Measurements from ENCODE around the gene DGKG.

DNA sequence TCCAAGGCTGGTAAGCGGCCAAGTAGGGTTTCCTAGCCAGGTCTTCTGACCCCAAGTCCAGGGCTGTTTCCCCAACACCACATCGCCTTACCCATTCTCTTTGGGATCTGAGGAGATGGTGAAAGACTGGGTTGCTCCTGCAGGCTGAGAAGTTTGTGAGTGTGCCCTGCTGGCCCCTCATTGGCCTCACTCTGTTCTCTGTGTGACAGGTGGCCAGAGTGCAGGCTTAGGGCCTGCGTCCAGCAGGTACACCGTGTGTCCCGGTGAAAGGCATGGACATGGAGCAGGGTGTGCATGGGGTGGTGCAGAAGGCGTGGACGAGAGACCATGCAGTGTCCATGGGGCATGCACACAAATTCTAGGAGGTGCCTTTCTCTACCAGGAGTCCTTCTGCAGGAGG, 91.3 kb downstream of the DGKG start:
- TF ChIP-seq, protein P1, sequence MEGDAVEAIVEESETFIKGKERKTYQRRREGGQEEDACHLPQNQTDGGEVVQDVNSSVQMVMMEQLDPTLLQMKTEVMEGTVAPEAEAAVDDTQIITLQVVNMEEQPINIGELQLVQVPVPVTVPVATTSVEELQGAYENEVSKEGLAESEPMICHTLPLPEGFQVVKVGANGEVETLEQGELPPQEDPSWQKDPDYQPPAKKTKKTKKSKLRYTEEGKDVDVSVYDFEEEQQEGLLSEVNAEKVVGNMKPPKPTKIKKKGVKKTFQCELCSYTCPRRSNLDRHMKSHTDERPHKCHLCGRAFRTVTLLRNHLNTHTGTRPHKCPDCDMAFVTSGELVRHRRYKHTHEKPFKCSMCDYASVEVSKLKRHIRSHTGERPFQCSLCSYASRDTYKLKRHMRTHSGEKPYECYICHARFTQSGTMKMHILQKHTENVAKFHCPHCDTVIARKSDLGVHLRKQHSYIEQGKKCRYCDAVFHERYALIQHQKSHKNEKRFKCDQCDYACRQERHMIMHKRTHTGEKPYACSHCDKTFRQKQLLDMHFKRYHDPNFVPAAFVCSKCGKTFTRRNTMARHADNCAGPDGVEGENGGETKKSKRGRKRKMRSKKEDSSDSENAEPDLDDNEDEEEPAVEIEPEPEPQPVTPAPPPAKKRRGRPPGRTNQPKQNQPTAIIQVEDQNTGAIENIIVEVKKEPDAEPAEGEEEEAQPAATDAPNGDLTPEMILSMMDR (IDR thresholded peaks at IDR 0.05), result no peak
- TF ChIP-seq EP300 (IDR thresholded peaks at IDR 0.05), result no peak
- no peak for TF ChIP-seq KDM1A (IDR thresholded peaks at IDR 0.05; ENCODE audit: low read depth)

Measured in A549 (cell line).